ENCODE results near the gene PRIM1. TPM values are rescaled to one million over a fixed set of nuclear protein-coding genes. Genes with fewer than 3 reads are reported as not detected.

PRIM1 gene
- total and polyA plus RNA-seq, 11 donors: 2.4 to 6.1 (median 3.3) TPM

DNA sequence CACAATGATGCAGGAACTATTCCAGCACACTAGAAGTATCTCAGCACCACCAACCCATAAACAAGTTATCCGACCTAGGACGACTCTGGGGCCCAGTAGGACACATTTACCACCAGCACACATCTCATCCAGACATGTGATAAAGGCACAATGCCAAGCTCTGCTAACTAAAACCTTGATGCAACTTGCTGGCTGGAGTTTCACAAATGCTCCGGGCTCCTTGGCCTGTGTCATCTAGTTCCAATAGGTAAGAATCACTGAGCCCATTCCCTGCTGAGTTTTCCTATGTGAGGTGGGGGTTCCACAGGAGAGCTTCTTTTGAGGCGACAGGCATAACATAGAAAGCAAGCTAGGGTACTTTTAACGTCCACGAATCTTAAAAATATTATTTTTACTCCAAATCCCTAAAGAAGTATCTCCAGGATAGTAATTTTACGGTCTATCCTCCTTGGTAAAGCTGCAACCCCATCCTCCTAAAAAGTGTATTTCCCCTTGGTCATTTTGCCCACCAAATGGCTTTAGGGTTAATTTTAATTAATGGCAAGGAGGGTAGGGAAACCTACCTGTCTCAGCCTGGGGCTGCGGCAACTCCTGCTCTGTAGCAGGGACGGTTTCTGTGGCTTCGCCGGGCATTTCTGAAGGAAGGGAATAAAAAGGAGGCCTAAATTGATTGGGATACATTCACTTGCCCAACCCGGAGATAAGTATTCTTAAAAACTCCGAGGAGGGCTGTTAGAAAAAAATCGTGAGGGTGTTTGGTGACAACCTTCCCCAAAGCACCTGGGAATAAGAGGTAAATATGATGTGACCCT, 28.0 kb downstream of the PRIM1 start:
- intact Hi-C loops (cut with DNase I): loop anchor here in 9 of 10 donors (1.0 to 10.0 kb wide), 8 partner anchors 35 to 82 kb away; partner anchors contain the start of genes ATP5F1B (in 7 of the 9) and PTGES3 (in 7 of the 9)
- WGBS, 4 donors: 1 to 2% (median 1%) methylated on average over 14 of the region's 14 CpGs
- TF ChIP-seq CTCF (IDR thresholded peaks at IDR 0.05) (no peak), POLR2A (IDR thresholded peaks at IDR 0.05) (peak in 1 of 2 donors; percentile 27)
- Histone ChIP-seq H3K36me3 (peaks cover 0 to 44% (median 18%) of the 10 kb centered on the region in 9 donors), H3K27ac (peak overlapping the region; percentile 79 to 97 (median 93)), H3K27me3 (no peaks in the 10 kb centered on the region), H3K9me3 (no peaks in the 10 kb centered on the region), H3K4me1 (peaks cover 9 to 64% (median 51%) of the 10 kb centered on the region in 12 donors), H3K4me3 (peak overlapping the region; percentile 68 to 98 (median 82))
- peak in 4 of 5 donors; percentile 63 to 81 (median 70) for DNase-seq
- ATAC-seq: peak; percentile 33 to 54 (median 44)

GRCh38 chr12:56723352-56723751, 28.8 kb downstream of the PRIM1 start:
- intact Hi-C loops (cut with DNase I): loop anchor here in 8 of 10 donors (5.0 to 10.0 kb wide), 4 partner anchors 36 to 81 kb away; partner anchors contain the start of genes ATP5F1B (in 6 of the 8) and PTGES3 (in 4 of the 8)

DNA sequence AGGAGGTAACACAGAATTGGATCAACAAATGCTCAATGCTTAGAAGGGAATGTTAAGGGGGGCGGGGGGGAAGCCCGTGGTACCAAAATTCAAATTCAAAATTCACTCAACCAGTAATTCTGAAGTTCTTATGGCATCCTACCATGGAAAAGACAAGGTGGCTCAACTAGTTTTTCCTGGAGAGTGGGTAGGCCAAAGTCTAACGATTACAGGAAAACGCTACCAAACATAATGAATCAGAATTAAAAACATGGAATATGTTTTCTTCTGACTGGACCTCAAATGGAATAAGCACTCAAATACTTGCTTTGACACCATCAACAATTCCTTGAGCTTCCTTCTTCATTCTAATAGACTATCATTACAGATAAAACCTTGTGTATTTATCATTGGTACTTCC, 29.3 kb downstream of the PRIM1 start:
- peaks cover 0 to 49% (median 25%) of the 10 kb centered on the region in 9 donors for H3K36me3 ChIP-seq
- DNase-seq (no peak), ATAC-seq (no peak)
- no peaks in the 10 kb centered on the region for H3K27me3 ChIP-seq
- WGBS, 4 donors: 61 to 78% (median 70%) methylated on average over 4 of the region's 4 CpGs
- peak overlapping the region in 7 of 12 donors; percentile 18 to 97 (median 93) for H3K27ac ChIP-seq
- H3K9me3 ChIP-seq: no peaks in the 10 kb centered on the region
- peak overlapping the region in 9 of 12 donors; percentile 68 to 98 (median 79) for H3K4me3 ChIP-seq
- H3K4me1 ChIP-seq: peaks cover 9 to 70% (median 54%) of the 10 kb centered on the region in 12 donors
- intact Hi-C loops (cut with DNase I): loop anchor here in 8 of 10 donors (5.0 to 10.0 kb wide), 4 partner anchors 36 to 81 kb away; partner anchors contain the start of genes ATP5F1B (in 6 of the 8) and PTGES3 (in 4 of the 8)
- TF ChIP-seq POLR2A (IDR thresholded peaks at IDR 0.05) (no peak), CTCF (IDR thresholded peaks at IDR 0.05) (no peak)

More at GRCh38 chr12:56723352-56723751, 28.8 kb downstream of the PRIM1 start:
- ATAC-seq (no peak), DNase-seq (no peak)
- peaks cover 0 to 49% (median 25%) of the 10 kb centered on the region in 9 donors for H3K36me3 ChIP-seq
- no peaks in the 10 kb centered on the region for H3K27me3 ChIP-seq
- no peaks in the 10 kb centered on the region for H3K9me3 ChIP-seq
- H3K4me3 ChIP-seq: peak overlapping the region in 11 of 12 donors; percentile 4 to 98 (median 79)
- H3K27ac ChIP-seq: peak overlapping the region in 10 of 12 donors; percentile 79 to 97 (median 92)
- 41 to 57% (median 51%) methylated on average over 3 of the region's 3 CpGs for WGBS, 4 donors
- no peak for TF ChIP-seq POLR2A (IDR thresholded peaks at IDR 0.05)
- no peak for TF ChIP-seq CTCF (IDR thresholded peaks at IDR 0.05)
- peaks cover 9 to 70% (median 54%) of the 10 kb centered on the region in 12 donors for H3K4me1 ChIP-seq

- Histone ChIP-seq H3K4me1 (peaks cover 9 to 78% (median 58%) of the 10 kb centered on the region in 12 donors), H3K4me3 (peak overlapping the region in 8 of 12 donors; percentile 10 to 91 (median 79)), H3K27ac (peak overlapping the region in 8 of 12 donors; percentile 1 to 97 (median 74)), H3K27me3 (no peaks in the 10 kb centered on the region), H3K36me3 (peaks cover 0 to 49% (median 26%) of the 10 kb centered on the region in 9 donors), H3K9me3 (no peaks in the 10 kb centered on the region)
- intact Hi-C loops (cut with DNase I): loop anchor here in 8 of 10 donors (5.0 to 10.0 kb wide), 4 partner anchors 34 to 79 kb away; partner anchors contain the start of genes ATP5F1B (in 6 of the 8) and PTGES3 (in 4 of the 8)
- 23 to 38% (median 31%) methylated on average over 2 of the region's 2 CpGs for WGBS, 4 donors
- ATAC-seq (no peak), DNase-seq (no peak)
- TF ChIP-seq CTCF (IDR thresholded peaks at IDR 0.05): no peak
- TF ChIP-seq POLR2A (IDR thresholded peaks at IDR 0.05): no peak
Measured at GRCh38 chr12:56721721-56722120, 30.4 kb downstream of the PRIM1 start.
